WTC11 (cell line): ENCODE data around the gene POC5. TPM values are rescaled to one million over a fixed set of nuclear protein-coding genes. Genes with fewer than 3 reads are reported as not detected.

Experiments
- ATAC-seq: fragments of 200-7000 bp; cut with Tn5 transposase; 2 replicates; pipeline ENCODE4 v1.10.0; 2021; ENCODE audit warnings: mild to moderate bottlenecking, moderate library complexity
- CTCF ChIA-PET: fragments of 300-600 bp; sonication (Branson Sonifier 250); formaldehyde crosslinking; loops from one replicate; lab custom pipeline; 2021; ENCODE audit warnings: antibody characterized with exemption; lab: Charles Lee
- POLR2A ChIA-PET: fragments of 350-600 bp; sonication (Branson Sonifier 250); formaldehyde crosslinking; loops from one replicate; lab custom pipeline; 2021; ENCODE audit warnings: antibody characterized with exemption; lab: Charles Lee
- DNase-seq: peaks from one replicate; pipeline ENCODE4 v3.0.0; 2021; ENCODE audit warnings: low spot score
- H3K27ac Mint-ChIP-seq: 2 replicates; pipeline ENCODE4 v1.8.0; 2021; ENCODE audit warnings: mixed read lengths
- H3K27me3 Mint-ChIP-seq: 2 replicates; pipeline ENCODE4 v1.8.0; 2021; ENCODE audit warnings: low read depth, mild to moderate bottlenecking, moderate library complexity, mixed read lengths
- H3K36me3 Mint-ChIP-seq: 2 replicates; pipeline ENCODE4 v1.8.0; 2021; ENCODE audit warnings: mixed read lengths
- H3K4me1 Mint-ChIP-seq: 2 replicates; pipeline ENCODE4 v1.8.0; 2022; ENCODE audit warnings: mixed read lengths
- H3K4me3 Mint-ChIP-seq: 2 replicates; pipeline ENCODE4 v1.8.0; 2021; ENCODE audit warnings: mild to moderate bottlenecking, moderate library complexity, mixed read lengths
- H3K9me3 Mint-ChIP-seq: 2 replicates; pipeline ENCODE4 v1.8.0; 2021; ENCODE audit warnings: mixed read lengths
- FOXJ3 ChIP-seq: sonication (generic); formaldehyde crosslinking; IDR thresholded peaks from 2 replicates; pipeline ENCODE4 v1.9.0; 2021; ENCODE audit warnings: missing genetic modification reagents, mild to moderate bottlenecking, borderline replicate concordance
- FOXK1 ChIP-seq: sonication (generic); formaldehyde crosslinking; IDR thresholded peaks from 2 replicates; pipeline ENCODE4 v1.8.0; 2022; ENCODE audit warnings: mild to moderate bottlenecking, moderate library complexity, missing genetic modification reagents
- GTF2I ChIP-seq: fragments of 250-450 bp; sonication (Bioruptor Pico); conservative IDR thresholded peaks from 2 replicates; pipeline ENCODE4 v1.4.0; 2021; ENCODE audit warnings: mild to moderate bottlenecking
- JAZF1 ChIP-seq: fragments of 250-450 bp; sonication (Bioruptor Pico); IDR thresholded peaks from 2 replicates; pipeline ENCODE4 v1.9.0; 2021; ENCODE audit warnings: moderate library complexity, mild to moderate bottlenecking, inconsistent platforms
- JUN ChIP-seq: sonication (generic); formaldehyde crosslinking; IDR thresholded peaks from 2 replicates; pipeline ENCODE4 v1.8.0; 2023; ENCODE audit warnings: mild to moderate bottlenecking, missing genetic modification reagents
- MXD4 ChIP-seq: fragments of 250-450 bp; sonication (Bioruptor Pico); IDR thresholded peaks from 2 replicates; pipeline ENCODE4 v1.8.0; 2021; ENCODE audit warnings: mild to moderate bottlenecking, moderate library complexity, borderline replicate concordance
- NFE2L1 ChIP-seq: sonication (generic); formaldehyde crosslinking; IDR thresholded peaks from 2 replicates; pipeline ENCODE4 v1.8.1; 2023; ENCODE audit warnings: missing genetic modification reagents
- NFYB ChIP-seq: sonication (generic); formaldehyde crosslinking; conservative IDR thresholded peaks from 2 replicates; pipeline ENCODE4 v1.8.0; 2022; ENCODE audit warnings: low read depth, missing genetic modification reagents
- NR2C2 ChIP-seq: sonication (generic); formaldehyde crosslinking; IDR thresholded peaks from 2 replicates; pipeline ENCODE4 v1.8.0; 2022; ENCODE audit warnings: mild to moderate bottlenecking, missing genetic modification reagents
- OVOL2 ChIP-seq: fragments of 250-450 bp; sonication (Bioruptor Pico); IDR thresholded peaks from 2 replicates; pipeline ENCODE4 v1.9.0; 2021; ENCODE audit warnings: mild to moderate bottlenecking, borderline replicate concordance
- RELA ChIP-seq: sonication (generic); formaldehyde crosslinking; IDR thresholded peaks from 2 replicates; pipeline ENCODE4 v1.8.1; 2022; ENCODE audit warnings: missing genetic modification reagents, mild to moderate bottlenecking, borderline replicate concordance
- SMAD3 ChIP-seq: sonication (generic); formaldehyde crosslinking; IDR thresholded peaks from 2 replicates; pipeline ENCODE4 v1.8.0; 2022; ENCODE audit warnings: missing genetic modification reagents, mild to moderate bottlenecking, borderline replicate concordance
- SP1 ChIP-seq: sonication (generic); formaldehyde crosslinking; conservative IDR thresholded peaks from 2 replicates; pipeline ENCODE4 v1.8.1; 2022; ENCODE audit warnings: missing genetic modification reagents
- TEAD1 ChIP-seq: sonication (generic); formaldehyde crosslinking; IDR thresholded peaks from 2 replicates; pipeline ENCODE4 v1.8.0; 2022; ENCODE audit warnings: mild to moderate bottlenecking, missing genetic modification reagents
- ZNF121 ChIP-seq: sonication (generic); formaldehyde crosslinking; IDR thresholded peaks from 2 replicates; pipeline ENCODE4 v1.8.0; 2023; ENCODE audit warnings: missing genetic modification reagents
- ZNF263 ChIP-seq: sonication (generic); formaldehyde crosslinking; IDR thresholded peaks from 2 replicates; pipeline ENCODE4 v1.8.1; 2022; ENCODE audit warnings: low read depth, mild to moderate bottlenecking, moderate library complexity, missing genetic modification reagents
- total RNA-seq: library from RNA; stranded (reverse); gene quantifications from 3 replicates; pipeline ENCODE4 v1.2.3, GENCODE V29; 2021
- TF ChIP-seq, protein P1 (sequence below): sonication (generic); formaldehyde crosslinking; IDR thresholded peaks from 2 replicates; pipeline ENCODE4 v1.8.0; 2022; ENCODE audit warnings: mild to moderate bottlenecking, missing genetic modification reagents
- TF ChIP-seq, protein P2 (sequence below): fragments of 200-600 bp; IDR thresholded peaks from 2 replicates; pipeline ENCODE4 v1.8.0; 2022; ENCODE audit warnings: antibody characterized with exemption
- TF ChIP-seq, protein P3 (sequence below): sonication (generic); formaldehyde crosslinking; IDR thresholded peaks from 2 replicates; pipeline ENCODE4 v1.8.0; 2023; ENCODE audit warnings: mild to moderate bottlenecking, missing genetic modification reagents
- TF ChIP-seq, protein P4 (sequence below): fragments of 250-450 bp; sonication (Bioruptor Pico); conservative IDR thresholded peaks from 2 replicates; pipeline ENCODE4 v1.9.0; 2021; ENCODE audit warnings: mild to moderate bottlenecking
- TF ChIP-seq, protein P5 (sequence below): fragments of 250-450 bp; sonication (Bioruptor Pico); IDR thresholded peaks from 2 replicates; pipeline ENCODE4 v2.1.2; 2022; ENCODE audit warnings: mild to moderate bottlenecking, moderate library complexity
- TF ChIP-seq, protein P6 (sequence below): fragments of 250-450 bp; sonication (Bioruptor Pico); IDR thresholded peaks from 2 replicates; pipeline ENCODE4 v1.8.0; 2021; ENCODE audit warnings: mild to moderate bottlenecking

Gene POC5
- total RNA-seq, 1 experiment from 2014 or later, result 13.4 TPM

DNA sequence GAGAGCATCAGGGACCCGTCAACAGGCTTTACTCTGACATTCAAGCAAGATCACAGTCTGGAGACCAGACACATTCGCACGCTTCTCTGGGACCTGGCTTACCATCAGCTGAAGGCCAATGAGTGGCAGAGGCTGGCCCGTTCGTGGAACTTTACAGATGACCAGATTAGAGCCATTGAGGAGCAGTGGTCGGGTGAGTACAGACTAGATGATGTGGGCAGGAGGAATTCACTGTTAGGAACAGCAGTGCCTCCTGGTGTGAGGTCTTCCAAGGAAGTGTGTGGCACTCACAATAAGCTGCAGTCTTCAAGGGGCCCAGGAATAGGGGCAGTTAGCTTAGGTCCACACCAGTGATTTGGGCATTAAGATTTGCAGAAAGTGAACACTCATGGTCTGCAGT is 50.4 kb downstream of the POC5 start:
- Mint-ChIP-seq H3K9me3 (no peaks in the 10 kb centered on the region), H3K36me3 (no peaks in the 10 kb centered on the region), H3K4me1 (peaks cover 20% of the 10 kb centered on the region), H3K27ac (no peak overlapping the region), H3K27me3 (no peaks in the 10 kb centered on the region), H3K4me3 (no peak overlapping the region)
- ChIA-PET CTCF (interaction anchor here (0.8 to 0.9 kb wide), 4 partner anchors 14 to 302 kb away, joined by 4 to 5 read pairs (median 4); no protein-coding TSS in a partner anchor), POLR2A (no interaction called here)
- DNase-seq (no peak), ATAC-seq (peak; percentile 55)
- no peak for TF ChIP-seq FOXK1 (CRISPR knock-in tag)
- TF ChIP-seq NR2C2 (CRISPR knock-in tag), result no peak
- no peak for TF ChIP-seq JUN
- TF ChIP-seq, protein P1, sequence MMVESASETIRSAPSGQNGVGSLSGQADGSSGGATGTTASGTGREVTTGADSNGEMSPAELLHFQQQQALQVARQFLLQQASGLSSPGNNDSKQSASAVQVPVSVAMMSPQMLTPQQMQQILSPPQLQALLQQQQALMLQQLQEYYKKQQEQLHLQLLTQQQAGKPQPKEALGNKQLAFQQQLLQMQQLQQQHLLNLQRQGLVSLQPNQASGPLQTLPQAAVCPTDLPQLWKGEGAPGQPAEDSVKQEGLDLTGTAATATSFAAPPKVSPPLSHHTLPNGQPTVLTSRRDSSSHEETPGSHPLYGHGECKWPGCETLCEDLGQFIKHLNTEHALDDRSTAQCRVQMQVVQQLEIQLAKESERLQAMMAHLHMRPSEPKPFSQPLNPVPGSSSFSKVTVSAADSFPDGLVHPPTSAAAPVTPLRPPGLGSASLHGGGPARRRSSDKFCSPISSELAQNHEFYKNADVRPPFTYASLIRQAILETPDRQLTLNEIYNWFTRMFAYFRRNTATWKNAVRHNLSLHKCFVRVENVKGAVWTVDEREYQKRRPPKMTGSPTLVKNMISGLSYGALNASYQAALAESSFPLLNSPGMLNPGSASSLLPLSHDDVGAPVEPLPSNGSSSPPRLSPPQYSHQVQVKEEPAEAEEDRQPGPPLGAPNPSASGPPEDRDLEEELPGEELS (CRISPR knock-in tag), result no peak
- no peak for TF ChIP-seq JAZF1 (CRISPR knock-in tag)
- TF ChIP-seq, protein P2, sequence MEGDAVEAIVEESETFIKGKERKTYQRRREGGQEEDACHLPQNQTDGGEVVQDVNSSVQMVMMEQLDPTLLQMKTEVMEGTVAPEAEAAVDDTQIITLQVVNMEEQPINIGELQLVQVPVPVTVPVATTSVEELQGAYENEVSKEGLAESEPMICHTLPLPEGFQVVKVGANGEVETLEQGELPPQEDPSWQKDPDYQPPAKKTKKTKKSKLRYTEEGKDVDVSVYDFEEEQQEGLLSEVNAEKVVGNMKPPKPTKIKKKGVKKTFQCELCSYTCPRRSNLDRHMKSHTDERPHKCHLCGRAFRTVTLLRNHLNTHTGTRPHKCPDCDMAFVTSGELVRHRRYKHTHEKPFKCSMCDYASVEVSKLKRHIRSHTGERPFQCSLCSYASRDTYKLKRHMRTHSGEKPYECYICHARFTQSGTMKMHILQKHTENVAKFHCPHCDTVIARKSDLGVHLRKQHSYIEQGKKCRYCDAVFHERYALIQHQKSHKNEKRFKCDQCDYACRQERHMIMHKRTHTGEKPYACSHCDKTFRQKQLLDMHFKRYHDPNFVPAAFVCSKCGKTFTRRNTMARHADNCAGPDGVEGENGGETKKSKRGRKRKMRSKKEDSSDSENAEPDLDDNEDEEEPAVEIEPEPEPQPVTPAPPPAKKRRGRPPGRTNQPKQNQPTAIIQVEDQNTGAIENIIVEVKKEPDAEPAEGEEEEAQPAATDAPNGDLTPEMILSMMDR, result no peak
- TF ChIP-seq RELA, result no peak
- TF ChIP-seq, protein P3, sequence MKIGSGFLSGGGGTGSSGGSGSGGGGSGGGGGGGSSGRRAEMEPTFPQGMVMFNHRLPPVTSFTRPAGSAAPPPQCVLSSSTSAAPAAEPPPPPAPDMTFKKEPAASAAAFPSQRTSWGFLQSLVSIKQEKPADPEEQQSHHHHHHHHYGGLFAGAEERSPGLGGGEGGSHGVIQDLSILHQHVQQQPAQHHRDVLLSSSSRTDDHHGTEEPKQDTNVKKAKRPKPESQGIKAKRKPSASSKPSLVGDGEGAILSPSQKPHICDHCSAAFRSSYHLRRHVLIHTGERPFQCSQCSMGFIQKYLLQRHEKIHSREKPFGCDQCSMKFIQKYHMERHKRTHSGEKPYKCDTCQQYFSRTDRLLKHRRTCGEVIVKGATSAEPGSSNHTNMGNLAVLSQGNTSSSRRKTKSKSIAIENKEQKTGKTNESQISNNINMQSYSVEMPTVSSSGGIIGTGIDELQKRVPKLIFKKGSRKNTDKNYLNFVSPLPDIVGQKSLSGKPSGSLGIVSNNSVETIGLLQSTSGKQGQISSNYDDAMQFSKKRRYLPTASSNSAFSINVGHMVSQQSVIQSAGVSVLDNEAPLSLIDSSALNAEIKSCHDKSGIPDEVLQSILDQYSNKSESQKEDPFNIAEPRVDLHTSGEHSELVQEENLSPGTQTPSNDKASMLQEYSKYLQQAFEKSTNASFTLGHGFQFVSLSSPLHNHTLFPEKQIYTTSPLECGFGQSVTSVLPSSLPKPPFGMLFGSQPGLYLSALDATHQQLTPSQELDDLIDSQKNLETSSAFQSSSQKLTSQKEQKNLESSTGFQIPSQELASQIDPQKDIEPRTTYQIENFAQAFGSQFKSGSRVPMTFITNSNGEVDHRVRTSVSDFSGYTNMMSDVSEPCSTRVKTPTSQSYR (CRISPR knock-in tag), result no peak
- TF ChIP-seq SMAD3 (CRISPR knock-in tag), result no peak

DNA sequence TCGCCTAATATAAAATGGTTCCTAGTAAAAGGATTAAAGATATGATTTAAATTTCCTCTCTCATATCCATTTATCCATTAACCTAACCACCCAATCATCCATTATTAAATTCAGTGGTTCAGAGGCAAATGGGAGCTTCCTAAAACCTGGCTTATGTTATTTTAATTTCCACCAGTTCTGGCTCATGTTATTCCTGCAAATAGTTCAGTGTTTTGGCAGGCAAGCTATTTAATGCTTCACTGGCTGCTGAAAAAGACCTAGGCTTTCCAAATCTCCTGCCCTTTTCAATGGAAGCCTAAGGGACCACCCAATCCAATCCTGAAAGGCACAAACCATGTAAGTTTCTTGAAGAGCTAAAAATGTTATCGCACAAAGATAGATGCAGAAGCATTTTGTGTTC is 52.3 kb downstream of the POC5 start:
- H3K4me3 Mint-ChIP-seq, result no peak overlapping the region
- CTCF ChIA-PET, result interaction anchor here (1.1 to 1.8 kb wide), 2 partner anchors 11 to 16 kb away, joined by 4 to 9 read pairs; no protein-coding TSS in a partner anchor
- TF ChIP-seq, protein P4, sequence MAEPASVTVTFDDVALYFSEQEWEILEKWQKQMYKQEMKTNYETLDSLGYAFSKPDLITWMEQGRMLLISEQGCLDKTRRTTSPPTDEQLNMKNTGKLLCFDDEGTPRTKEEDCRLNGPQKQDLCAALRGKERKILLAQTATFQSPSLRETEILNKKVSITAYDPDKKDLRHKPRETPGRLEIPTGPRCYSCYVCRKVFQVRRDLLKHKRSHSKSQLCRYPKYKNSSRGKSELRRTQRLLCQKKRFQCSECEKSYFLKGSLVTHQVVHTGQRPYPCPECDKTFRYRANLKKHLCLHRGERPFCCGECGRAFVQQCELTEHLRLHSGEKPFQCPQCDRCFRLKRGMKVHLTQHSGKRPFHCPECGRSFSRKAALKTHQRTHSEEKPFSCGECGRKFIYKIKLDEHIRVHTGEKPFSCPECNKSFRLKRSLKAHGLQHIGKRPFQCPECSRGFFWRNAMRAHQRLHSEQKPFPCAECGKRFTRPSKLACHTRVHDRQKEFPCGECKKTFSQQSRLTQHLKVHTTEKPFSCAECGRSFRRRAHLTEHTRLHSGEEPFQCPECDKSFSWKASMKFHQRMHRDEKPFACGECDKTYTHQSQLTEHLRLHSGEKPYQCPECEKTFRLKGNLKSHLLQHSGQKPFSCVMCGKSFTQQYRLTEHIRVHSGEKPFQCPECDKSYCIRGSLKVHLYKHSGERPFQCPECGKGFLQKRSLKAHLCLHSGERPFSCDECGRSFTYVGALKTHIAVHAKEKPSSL (CRISPR knock-in tag), result no peak
- TF ChIP-seq TEAD1 (no peak), SP1 (CRISPR knock-in tag) (no peak), FOXJ3 (no peak), ZNF263 (CRISPR knock-in tag) (no peak), OVOL2 (CRISPR knock-in tag) (no peak), GTF2I (CRISPR knock-in tag) (no peak), NFE2L1 (CRISPR knock-in tag) (no peak), NFYB (CRISPR knock-in tag) (no peak), MXD4 (CRISPR knock-in tag) (no peak), ZNF121 (CRISPR knock-in tag) (no peak)
- TF ChIP-seq, protein P3 (CRISPR knock-in tag), result no peak
- TF ChIP-seq, protein P5, sequence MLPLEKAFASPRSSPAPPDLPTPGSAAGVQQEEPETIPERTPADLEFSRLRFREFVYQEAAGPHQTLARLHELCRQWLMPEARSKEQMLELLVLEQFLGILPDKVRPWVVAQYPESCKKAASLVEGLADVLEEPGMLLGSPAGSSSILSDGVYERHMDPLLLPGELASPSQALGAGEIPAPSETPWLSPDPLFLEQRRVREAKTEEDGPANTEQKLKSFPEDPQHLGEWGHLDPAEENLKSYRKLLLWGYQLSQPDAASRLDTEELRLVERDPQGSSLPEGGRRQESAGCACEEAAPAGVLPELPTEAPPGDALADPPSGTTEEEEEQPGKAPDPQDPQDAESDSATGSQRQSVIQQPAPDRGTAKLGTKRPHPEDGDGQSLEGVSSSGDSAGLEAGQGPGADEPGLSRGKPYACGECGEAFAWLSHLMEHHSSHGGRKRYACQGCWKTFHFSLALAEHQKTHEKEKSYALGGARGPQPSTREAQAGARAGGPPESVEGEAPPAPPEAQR, result no peak
- TF ChIP-seq, protein P6, sequence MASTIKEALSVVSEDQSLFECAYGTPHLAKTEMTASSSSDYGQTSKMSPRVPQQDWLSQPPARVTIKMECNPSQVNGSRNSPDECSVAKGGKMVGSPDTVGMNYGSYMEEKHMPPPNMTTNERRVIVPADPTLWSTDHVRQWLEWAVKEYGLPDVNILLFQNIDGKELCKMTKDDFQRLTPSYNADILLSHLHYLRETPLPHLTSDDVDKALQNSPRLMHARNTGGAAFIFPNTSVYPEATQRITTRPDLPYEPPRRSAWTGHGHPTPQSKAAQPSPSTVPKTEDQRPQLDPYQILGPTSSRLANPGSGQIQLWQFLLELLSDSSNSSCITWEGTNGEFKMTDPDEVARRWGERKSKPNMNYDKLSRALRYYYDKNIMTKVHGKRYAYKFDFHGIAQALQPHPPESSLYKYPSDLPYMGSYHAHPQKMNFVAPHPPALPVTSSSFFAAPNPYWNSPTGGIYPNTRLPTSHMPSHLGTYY (CRISPR knock-in tag), result no peak

More for the DNA sequence above, 52.3 kb downstream of the POC5 start:
- H3K4me1 Mint-ChIP-seq, result peaks cover 20% of the 10 kb centered on the region
- DNase-seq (no peak), ATAC-seq (no peak)
- no peak overlapping the region for H3K27ac Mint-ChIP-seq
- POLR2A ChIA-PET, result no interaction called here
- H3K36me3 Mint-ChIP-seq, result no peaks in the 10 kb centered on the region
- no peaks in the 10 kb centered on the region for H3K27me3 Mint-ChIP-seq
- no peaks in the 10 kb centered on the region for H3K9me3 Mint-ChIP-seq
